ENCODE results near the gene MUC5B. TPM values are rescaled to one million over a fixed set of nuclear protein-coding genes. Genes with fewer than 3 reads are reported as not detected.
A peak's percentile ranks its signal among the peaks of the same experiment; 100 is the strongest.

The MUC5B gene
- total RNA-seq, 1 experiment from 2014 or later: 2.1 TPM

GRCh38 chr11:1202776-1203504, 19.9 kb upstream of the MUC5B start:
- ChIA-PET POLR2A (ENCODE audit: unreplicated experiment) (no interaction called here), CTCF (no interaction called here)
- Histone ChIP-seq H3K9me3 (ENCODE audit: insufficient read depth, low read depth) (no peaks in the 10 kb centered on the region), H3K4me2 (peak overlapping the region; percentile 54), H3K27ac (peak overlapping the region; percentile 74), H3K36me3 (ENCODE audit: low read depth) (no peaks in the 10 kb centered on the region), H4K20me1 (ENCODE audit: insufficient read depth) (no peaks in the 10 kb centered on the region), H3F3A (ENCODE audit: insufficient read depth, low read depth) (peaks cover 4% of the 10 kb centered on the region), H3K9me2 (ENCODE audit: insufficient read depth) (no peaks in the 10 kb centered on the region), H3K79me2 (ENCODE audit: low read depth) (no peaks in the 10 kb centered on the region), H3K4me3 (no peak overlapping the region), H2AFZ (no peak overlapping the region), H3K4me1 (replicated peaks; ENCODE audit: insufficient read depth) (peaks cover 45% of the 10 kb centered on the region), H3K27me3 (ENCODE audit: insufficient read depth, low read depth) (no peaks in the 10 kb centered on the region)
- intact Hi-C loops (cut with micrococcal nuclease; ENCODE audit: unreplicated experiment): loop anchor here (1.0 to 10.0 kb wide), 6 partner anchors 30 to 314 kb away; partner anchors contain the start of gene BRSK2
- no TSS peak for BruUV-seq (replicated peaks)
- TF ChIP-seq EZH2 (IDR thresholded peaks at IDR 0.05; ENCODE audit: low read depth) (no peak), CTCF (conservative IDR thresholded peaks at IDR 0.05) (peak; percentile 80)
- DNase-seq: peak; percentile 58 to 65

GRCh38 chr11:1203505-1204271, 19.2 kb upstream of the MUC5B start:
- Histone ChIP-seq H3K9me2 (ENCODE audit: insufficient read depth) (no peaks in the 10 kb centered on the region), H3K4me2 (peak overlapping the region; percentile 54), H2AFZ (no peak overlapping the region), H3K9me3 (ENCODE audit: insufficient read depth, low read depth) (no peaks in the 10 kb centered on the region), H3K79me2 (ENCODE audit: low read depth) (no peaks in the 10 kb centered on the region), H3K27ac (peak overlapping the region; percentile 74), H3K4me1 (replicated peaks; ENCODE audit: insufficient read depth) (peaks cover 45% of the 10 kb centered on the region), H4K20me1 (ENCODE audit: insufficient read depth) (no peaks in the 10 kb centered on the region), H3K27me3 (ENCODE audit: insufficient read depth, low read depth) (no peaks in the 10 kb centered on the region), H3K4me3 (no peak overlapping the region), H3F3A (ENCODE audit: insufficient read depth, low read depth) (peaks cover 4% of the 10 kb centered on the region), H3K36me3 (ENCODE audit: low read depth) (no peaks in the 10 kb centered on the region)
- CTCF ChIA-PET: no interaction called here
- intact Hi-C loops (cut with micrococcal nuclease; ENCODE audit: unreplicated experiment): loop anchor here (1.0 to 10.0 kb wide), 6 partner anchors 30 to 314 kb away; partner anchors contain the start of gene BRSK2
- BruUV-seq (replicated peaks): no TSS peak
- POLR2A ChIA-PET (ENCODE audit: unreplicated experiment): interaction anchor here (0.6 to 0.7 kb wide), 2 partner anchors 21 to 385 kb away, joined by 5 to 6 read pairs; partner anchors contain the start of gene PNPLA2
- TF ChIP-seq EZH2 (IDR thresholded peaks at IDR 0.05; ENCODE audit: low read depth): no peak
- TF ChIP-seq CTCF (conservative IDR thresholded peaks at IDR 0.05): no peak
- peak; percentile 92 to 93 for DNase-seq

- no peak for TF ChIP-seq CTCF (conservative IDR thresholded peaks at IDR 0.05)
- no peak for TF ChIP-seq EZH2 (IDR thresholded peaks at IDR 0.05; ENCODE audit: low read depth)
- Histone ChIP-seq H3K4me3 (no peak overlapping the region), H3K27ac (peak overlapping the region; percentile 74), H3K27me3 (ENCODE audit: insufficient read depth, low read depth) (no peaks in the 10 kb centered on the region), H3K9me2 (ENCODE audit: insufficient read depth) (no peaks in the 10 kb centered on the region), H3K4me1 (replicated peaks; ENCODE audit: insufficient read depth) (peaks cover 44% of the 10 kb centered on the region), H3K36me3 (ENCODE audit: low read depth) (no peaks in the 10 kb centered on the region), H3K4me2 (peak overlapping the region; percentile 54), H2AFZ (no peak overlapping the region), H3F3A (ENCODE audit: insufficient read depth, low read depth) (peaks cover 4% of the 10 kb centered on the region), H3K79me2 (ENCODE audit: low read depth) (no peaks in the 10 kb centered on the region), H3K9me3 (ENCODE audit: insufficient read depth, low read depth) (no peaks in the 10 kb centered on the region), H4K20me1 (ENCODE audit: insufficient read depth) (no peaks in the 10 kb centered on the region)
- ChIA-PET POLR2A (ENCODE audit: unreplicated experiment) (no interaction called here), CTCF (no interaction called here)
- intact Hi-C loops (cut with micrococcal nuclease; ENCODE audit: unreplicated experiment): loop anchor here (5.0 to 10.0 kb wide), 4 partner anchors 58 to 313 kb away; partner anchors contain the start of gene BRSK2
- no TSS peak for BruUV-seq (replicated peaks)
- DNase-seq: no peak
Observed at GRCh38 chr11:1204381-1205101, 18.3 kb upstream of the MUC5B start.

Data from PC-9 (cell line).